ENCODE measurements around the gene PNPLA2. TPM values are rescaled to one million over a fixed set of nuclear protein-coding genes. Genes with fewer than 3 reads are reported as not detected.

Gene PNPLA2
- total RNA-seq, 5 donors from 2014 or later (not counting 1 experiment from before 2014, with no cell fraction given) = 172 to 212 (median 206) TPM

GRCh38 chr11:869399-870126 is 50.8 kb downstream of the PNPLA2 start:
- peaks cover 5% of the 10 kb centered on the region for H3K36me3 Mint-ChIP-seq
- no peaks in the 10 kb centered on the region for H3K9me3 ChIP-seq
- no peak overlapping the region for H3K27ac ChIP-seq (ENCODE audit: low read length)
- H3K4me1 ChIP-seq (ENCODE audit: control insufficient read depth in 1 of 2, extremely low read depth in 1 of 2, insufficient read depth in 2 of 2, low read length in 2 of 2) = no peaks in the 10 kb centered on the region
- ATAC-seq (replicated peaks in 1 of 4) = no peak
- ChIA-PET POLR2A (no interaction called here), CTCF (no interaction called here)
- H3K4me1 Mint-ChIP-seq = no peaks in the 10 kb centered on the region
- 96% methylated on average over 18 of the region's 25 CpGs for WGBS (ENCODE audit: insufficient coverage)
- H3K27me3 Mint-ChIP-seq = no peaks in the 10 kb centered on the region
- H3K4me3 ChIP-seq (ENCODE audit: control insufficient read depth in 1 of 2, extremely low read depth in 1 of 2, low read length in 1 of 2) = no peak overlapping the region
- H3K4me3 Mint-ChIP-seq = no peak overlapping the region
- no peak for DNase-seq
- no peaks in the 10 kb centered on the region for H3K9me3 Mint-ChIP-seq
- peaks cover 3 to 5% of the 10 kb centered on the region in 2 donors for H3K36me3 ChIP-seq (ENCODE audit: control insufficient read depth in 2 of 2, extremely low read depth in 1 of 2, insufficient read depth in 1 of 2, low read length in 1 of 2)
- no peak overlapping the region for H3K27ac Mint-ChIP-seq
- H3K27me3 ChIP-seq (replicated peaks in 1 of 2; ENCODE audit: control insufficient read depth in 2 of 2, extremely low read depth in 1 of 2, insufficient read depth in 2 of 2, low read length in 1 of 2) = no peaks in the 10 kb centered on the region

GRCh38 chr11:870127-870413 is 51.4 kb downstream of the PNPLA2 start:
- Mint-ChIP-seq H3K4me1 (no peaks in the 10 kb centered on the region), H3K27me3 (no peaks in the 10 kb centered on the region), H3K27ac (no peak overlapping the region), H3K9me3 (no peaks in the 10 kb centered on the region), H3K4me3 (no peak overlapping the region), H3K36me3 (peaks cover 5% of the 10 kb centered on the region)
- H3K9me3 ChIP-seq = no peaks in the 10 kb centered on the region
- peaks cover 5 to 6% of the 10 kb centered on the region in 2 donors for H3K36me3 ChIP-seq (ENCODE audit: control insufficient read depth in 2 of 2, extremely low read depth in 1 of 2, insufficient read depth in 1 of 2, low read length in 1 of 2)
- ChIA-PET CTCF (no interaction called here), POLR2A (no interaction called here)
- no peak overlapping the region for H3K4me3 ChIP-seq (ENCODE audit: control insufficient read depth in 1 of 2, extremely low read depth in 1 of 2, low read length in 1 of 2)
- WGBS (ENCODE audit: insufficient coverage) = 96% methylated on average over 3 of the region's 8 CpGs
- H3K27me3 ChIP-seq (replicated peaks in 1 of 2; ENCODE audit: control insufficient read depth in 2 of 2, extremely low read depth in 1 of 2, insufficient read depth in 2 of 2, low read length in 1 of 2) = no peaks in the 10 kb centered on the region
- ATAC-seq (replicated peaks in 1 of 4) (no peak), DNase-seq (no peak)
- no peak overlapping the region for H3K27ac ChIP-seq (ENCODE audit: low read length)
- H3K4me1 ChIP-seq (ENCODE audit: control insufficient read depth in 1 of 2, extremely low read depth in 1 of 2, insufficient read depth in 2 of 2, low read length in 2 of 2) = no peaks in the 10 kb centered on the region

- H3K4me1 ChIP-seq (ENCODE audit: control insufficient read depth in 1 of 2, extremely low read depth in 1 of 2, insufficient read depth in 2 of 2, low read length in 2 of 2) = no peaks in the 10 kb centered on the region
- no peaks in the 10 kb centered on the region for H3K9me3 ChIP-seq
- ATAC-seq (replicated peaks in 1 of 4) (no peak), DNase-seq (no peak)
- no peak overlapping the region for H3K27ac ChIP-seq (ENCODE audit: low read length)
- Mint-ChIP-seq H3K4me1 (no peaks in the 10 kb centered on the region), H3K27me3 (no peaks in the 10 kb centered on the region), H3K9me3 (no peaks in the 10 kb centered on the region), H3K4me3 (no peak overlapping the region), H3K36me3 (peaks cover 6% of the 10 kb centered on the region), H3K27ac (no peak overlapping the region)
- ChIA-PET CTCF (no interaction called here), POLR2A (no interaction called here)
- peaks cover 5 to 6% of the 10 kb centered on the region in 2 donors for H3K36me3 ChIP-seq (ENCODE audit: control insufficient read depth in 2 of 2, extremely low read depth in 1 of 2, insufficient read depth in 1 of 2, low read length in 1 of 2)
- WGBS (ENCODE audit: insufficient coverage) = 100% methylated on average over 4 of the region's 8 CpGs
- H3K27me3 ChIP-seq (replicated peaks in 1 of 2; ENCODE audit: control insufficient read depth in 2 of 2, extremely low read depth in 1 of 2, insufficient read depth in 2 of 2, low read length in 1 of 2) = no peaks in the 10 kb centered on the region
- no peak overlapping the region for H3K4me3 ChIP-seq (ENCODE audit: control insufficient read depth in 1 of 2, extremely low read depth in 1 of 2, low read length in 1 of 2)
Measured at GRCh38 chr11:870418-870817, 51.7 kb downstream of the PNPLA2 start.

GRCh38 chr11:871472-871871 is 52.8 kb downstream of the PNPLA2 start:
- Mint-ChIP-seq H3K36me3 (peaks cover 13% of the 10 kb centered on the region), H3K4me1 (no peaks in the 10 kb centered on the region), H3K4me3 (no peak overlapping the region), H3K27ac (no peak overlapping the region), H3K27me3 (no peaks in the 10 kb centered on the region), H3K9me3 (no peaks in the 10 kb centered on the region)
- no peaks in the 10 kb centered on the region for H3K9me3 ChIP-seq
- no peaks in the 10 kb centered on the region for H3K27me3 ChIP-seq (replicated peaks in 1 of 2; ENCODE audit: control insufficient read depth in 2 of 2, extremely low read depth in 1 of 2, insufficient read depth in 2 of 2, low read length in 1 of 2)
- 85% methylated on average over 9 of the region's 9 CpGs for WGBS (ENCODE audit: insufficient coverage)
- H3K27ac ChIP-seq (ENCODE audit: low read length) = no peak overlapping the region
- DNase-seq (no peak), ATAC-seq (replicated peaks in 1 of 4) (no peak)
- ChIA-PET CTCF (no interaction called here), POLR2A (no interaction called here)
- no peak overlapping the region for H3K4me3 ChIP-seq (ENCODE audit: control insufficient read depth in 1 of 2, extremely low read depth in 1 of 2, low read length in 1 of 2)
- H3K36me3 ChIP-seq (ENCODE audit: control insufficient read depth in 2 of 2, extremely low read depth in 1 of 2, insufficient read depth in 1 of 2, low read length in 1 of 2) = peaks cover 5 to 6% of the 10 kb centered on the region in 2 donors
- no peaks in the 10 kb centered on the region for H3K4me1 ChIP-seq (ENCODE audit: control insufficient read depth in 1 of 2, extremely low read depth in 1 of 2, insufficient read depth in 2 of 2, low read length in 2 of 2)

GRCh38 chr11:872799-873198 is 54.1 kb downstream of the PNPLA2 start:
- Mint-ChIP-seq H3K27ac (no peak overlapping the region), H3K4me3 (no peak overlapping the region), H3K9me3 (no peaks in the 10 kb centered on the region), H3K27me3 (no peaks in the 10 kb centered on the region), H3K36me3 (peaks cover 13% of the 10 kb centered on the region), H3K4me1 (no peaks in the 10 kb centered on the region)
- ChIA-PET CTCF (no interaction called here), POLR2A (no interaction called here)
- Histone ChIP-seq H3K36me3 (ENCODE audit: control insufficient read depth in 2 of 2, extremely low read depth in 1 of 2, insufficient read depth in 1 of 2, low read length in 1 of 2) (peaks cover 5 to 6% of the 10 kb centered on the region in 2 donors), H3K9me3 (no peaks in the 10 kb centered on the region), H3K4me3 (ENCODE audit: control insufficient read depth in 1 of 2, extremely low read depth in 1 of 2, low read length in 1 of 2) (no peak overlapping the region), H3K27ac (ENCODE audit: low read length) (no peak overlapping the region), H3K4me1 (ENCODE audit: control insufficient read depth in 1 of 2, extremely low read depth in 1 of 2, insufficient read depth in 2 of 2, low read length in 2 of 2) (no peaks in the 10 kb centered on the region), H3K27me3 (replicated peaks in 1 of 2; ENCODE audit: control insufficient read depth in 2 of 2, extremely low read depth in 1 of 2, insufficient read depth in 2 of 2, low read length in 1 of 2) (no peaks in the 10 kb centered on the region)
- 78% methylated on average over 2 of the region's 9 CpGs for WGBS (ENCODE audit: insufficient coverage)
- ATAC-seq (replicated peaks in 1 of 4) (no peak), DNase-seq (no peak)

- H3K27ac ChIP-seq (ENCODE audit: low read length) = no peak overlapping the region
- peaks cover 5 to 6% of the 10 kb centered on the region in 2 donors for H3K36me3 ChIP-seq (ENCODE audit: control insufficient read depth in 2 of 2, extremely low read depth in 1 of 2, insufficient read depth in 1 of 2, low read length in 1 of 2)
- H3K27me3 ChIP-seq (replicated peaks in 1 of 2; ENCODE audit: control insufficient read depth in 2 of 2, extremely low read depth in 1 of 2, insufficient read depth in 2 of 2, low read length in 1 of 2) = no peaks in the 10 kb centered on the region
- DNase-seq (no peak), ATAC-seq (replicated peaks in 1 of 4) (no peak)
- CTCF ChIA-PET = no interaction called here
- no peaks in the 10 kb centered on the region for H3K9me3 ChIP-seq
- H3K4me1 Mint-ChIP-seq = no peaks in the 10 kb centered on the region
- WGBS (ENCODE audit: insufficient coverage) = 100% methylated on average over 1 of the region's 12 CpGs
- POLR2A ChIA-PET = no interaction called here
- H3K27me3 Mint-ChIP-seq = no peaks in the 10 kb centered on the region
- no peak overlapping the region for H3K27ac Mint-ChIP-seq
- H3K9me3 Mint-ChIP-seq = no peaks in the 10 kb centered on the region
- H3K4me3 ChIP-seq (ENCODE audit: control insufficient read depth in 1 of 2, extremely low read depth in 1 of 2, low read length in 1 of 2) = no peak overlapping the region
- no peak overlapping the region for H3K4me3 Mint-ChIP-seq
- no peaks in the 10 kb centered on the region for H3K4me1 ChIP-seq (ENCODE audit: control insufficient read depth in 1 of 2, extremely low read depth in 1 of 2, insufficient read depth in 2 of 2, low read length in 2 of 2)
- H3K36me3 Mint-ChIP-seq = peaks cover 13% of the 10 kb centered on the region
Measured at GRCh38 chr11:873706-874105, 55.0 kb downstream of the PNPLA2 start.
